Nucleus accumbens (tissue), 56 donors: ENCODE measurements around the gene RAP1A.
A peak's percentile ranks its signal among the peaks of the same experiment; 100 is the strongest.

Experiments used
- DNase-seq, 56 donors: peaks; one replicate each; lab custom pipeline; 2025; lab: John Stamatoyannopoulos, UW

The RAP1A gene

DNA sequence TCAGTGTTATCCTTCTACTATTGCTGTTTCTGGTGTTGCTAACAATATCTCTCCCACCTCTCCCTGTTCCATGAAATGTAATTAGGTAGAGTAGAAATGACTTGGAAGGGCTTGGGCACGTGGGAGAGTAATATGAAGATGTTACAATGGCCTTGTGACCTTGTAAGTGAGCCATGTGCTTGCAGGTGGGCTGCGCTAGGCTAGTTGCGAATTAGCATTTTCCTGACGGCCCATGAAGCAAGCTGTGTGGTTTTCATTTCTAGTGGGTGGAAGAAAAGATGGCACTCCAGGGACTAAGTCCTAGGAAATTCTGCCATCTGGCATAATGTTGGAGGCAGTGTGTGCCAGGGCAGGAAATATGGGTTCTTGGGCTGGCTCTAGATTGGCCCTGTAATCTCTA lies 128.4 kb downstream of the RAP1A start:
- DNase-seq = no peak

DNA sequence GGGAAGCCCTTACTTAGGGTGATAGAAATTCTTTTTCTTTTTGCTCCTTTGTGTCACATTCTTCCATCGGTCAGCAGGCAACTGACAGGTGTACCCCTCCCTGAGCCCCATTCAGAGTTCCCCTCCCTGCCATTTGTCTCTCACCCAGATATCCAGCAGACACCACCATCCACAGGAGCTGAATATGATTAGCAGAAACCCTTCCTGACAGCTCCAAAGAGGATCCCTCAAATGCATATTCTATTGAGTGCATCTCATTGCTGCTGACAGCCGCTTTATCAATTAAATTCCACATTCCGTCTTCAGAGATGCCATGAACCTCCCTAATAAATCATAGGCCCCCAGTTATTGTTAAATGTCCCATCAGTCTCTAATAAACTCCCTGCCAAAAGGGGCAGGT lies 130.0 kb downstream of the RAP1A start:
- no peak for DNase-seq

DNA sequence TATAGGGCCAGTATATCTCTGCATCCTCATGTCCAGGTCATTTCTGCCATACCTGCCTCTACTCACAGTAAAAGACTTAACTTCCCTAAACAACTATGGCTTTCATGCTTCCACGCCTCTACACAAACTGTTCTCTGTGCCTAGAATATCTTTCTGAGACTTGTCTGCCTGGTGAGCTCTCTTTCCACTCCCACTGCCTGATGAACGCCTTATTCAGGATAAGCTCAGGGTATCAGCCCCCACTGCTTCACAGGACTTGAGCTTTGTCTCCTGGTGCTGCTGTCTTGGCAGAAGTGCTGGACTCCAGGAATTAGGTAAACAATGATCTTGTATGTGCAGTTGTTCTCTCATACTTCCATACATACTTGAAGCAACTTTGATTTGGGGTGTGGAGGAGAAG lies 131.3 kb downstream of the RAP1A start:
- peak in 1 of 56 donors; percentile 12 for DNase-seq

DNA sequence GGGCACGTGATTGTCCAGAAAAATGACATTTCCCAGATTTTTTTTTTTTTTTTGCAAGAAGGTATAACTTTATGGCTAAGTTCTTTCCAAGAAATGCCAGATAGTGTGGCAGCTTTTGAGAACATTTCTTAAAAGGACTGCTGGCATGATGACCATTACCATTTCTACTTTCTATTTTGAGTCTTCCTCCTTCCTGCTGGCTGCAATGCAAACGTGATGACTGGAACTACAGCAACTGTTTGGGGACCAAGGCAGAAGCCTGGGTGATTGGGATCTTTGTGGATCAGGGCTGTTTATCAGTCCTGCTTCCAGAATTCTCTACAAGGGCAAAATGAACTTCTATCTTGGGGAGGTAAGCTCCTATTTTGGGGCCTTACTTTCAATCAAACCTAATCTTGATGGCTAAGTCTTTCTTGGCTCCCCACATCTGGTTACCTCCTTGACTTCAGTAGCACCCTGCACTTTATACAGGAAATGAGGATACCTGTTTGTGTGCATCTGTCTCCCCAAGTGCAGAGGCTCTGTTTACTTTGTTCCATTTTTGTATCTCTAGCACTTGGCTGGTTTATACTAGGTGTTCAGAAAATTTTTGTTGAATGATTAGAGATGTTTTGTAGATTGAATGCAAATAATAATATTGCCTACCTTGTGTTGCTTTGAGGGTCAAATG lies 132.5 kb downstream of the RAP1A start:
- DNase-seq = no peak

DNA sequence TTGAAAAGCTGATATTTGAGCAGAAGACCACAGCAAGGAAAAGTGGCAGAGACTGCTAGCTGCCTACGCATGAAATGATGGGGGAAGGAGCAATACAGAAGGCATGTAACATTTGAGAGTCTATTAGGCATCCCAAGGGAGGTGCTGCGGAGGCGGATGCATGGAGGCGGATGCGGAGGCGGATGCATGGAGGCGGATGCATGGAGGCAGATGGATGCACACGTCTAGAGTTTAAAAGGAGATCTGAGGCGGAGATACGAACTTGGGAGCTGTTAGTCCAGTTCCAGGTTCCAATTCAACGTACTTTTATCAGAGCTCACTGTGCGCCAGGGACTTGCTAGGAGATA lies 135.4 kb downstream of the RAP1A start:
- peak in 21 of 56 donors; percentile 25 to 84 (median 63) for DNase-seq

DNA sequence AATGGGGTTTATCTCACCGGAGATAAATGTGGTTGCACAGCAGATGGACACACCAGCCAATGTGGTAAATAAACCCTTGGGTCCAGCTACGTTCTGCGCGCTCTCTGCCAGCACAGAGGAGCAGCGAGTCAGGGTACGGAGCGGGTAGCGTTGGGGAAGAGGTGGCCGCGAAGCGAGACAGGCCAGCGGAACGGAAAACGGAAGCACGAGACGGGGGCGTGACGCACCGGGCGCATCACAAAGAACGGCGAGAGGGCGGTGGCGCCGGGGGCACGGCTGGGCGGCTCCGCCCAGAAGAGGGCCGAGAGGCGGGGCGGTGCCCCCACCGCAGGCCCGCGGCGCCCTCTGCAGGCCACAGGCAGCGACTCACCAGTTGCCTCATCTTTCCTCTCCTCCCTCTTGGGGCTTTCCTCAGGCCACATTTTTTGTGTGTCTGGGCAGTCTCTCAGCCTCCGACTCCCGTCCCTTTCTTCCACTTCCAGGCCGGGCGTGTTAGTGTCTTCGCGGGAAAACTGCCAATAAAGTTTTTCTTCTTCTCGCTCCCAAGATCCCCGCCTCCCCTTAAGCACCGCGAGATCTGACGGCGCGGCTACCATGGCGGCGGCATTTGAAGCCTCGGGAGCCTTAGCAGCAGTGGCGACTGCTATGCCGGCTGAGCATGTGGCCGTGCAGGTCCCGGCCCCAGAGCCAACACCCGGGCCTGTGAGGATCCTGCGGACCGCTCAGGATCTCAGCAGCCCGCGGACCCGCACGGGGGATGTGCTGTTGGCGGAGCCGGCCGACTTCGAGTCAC lies 135.9 kb downstream of the RAP1A start, which contains the start of gene DDX20:
DDX20 (plus strand) TSS at position 571 of the 793 bp plus-strand sequence; CDS start at position 595, 24 bp downstream.
- DNase-seq = peak in 55 of 56 donors; percentile 58 to 95 (median 87)

DNA sequence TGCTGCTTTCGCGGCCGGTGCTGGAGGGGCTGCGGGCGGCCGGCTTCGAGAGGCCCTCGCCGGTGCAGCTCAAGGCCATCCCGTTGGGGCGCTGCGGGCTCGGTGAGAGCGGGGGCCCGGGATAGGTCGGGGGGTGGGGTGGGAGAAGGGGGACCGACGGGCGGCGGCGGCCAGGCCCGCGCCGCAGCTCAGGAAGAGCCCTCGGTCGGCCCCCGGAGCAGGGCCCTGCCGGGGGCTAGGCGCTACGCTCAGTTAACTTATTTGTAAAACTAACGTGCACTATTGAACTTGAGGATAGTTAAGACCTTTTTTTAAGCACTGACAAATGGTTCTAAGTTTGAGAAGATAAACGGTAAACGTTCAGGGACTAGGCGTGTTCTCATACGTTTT lies 136.5 kb downstream of the RAP1A start:
- no peak for DNase-seq

DNA sequence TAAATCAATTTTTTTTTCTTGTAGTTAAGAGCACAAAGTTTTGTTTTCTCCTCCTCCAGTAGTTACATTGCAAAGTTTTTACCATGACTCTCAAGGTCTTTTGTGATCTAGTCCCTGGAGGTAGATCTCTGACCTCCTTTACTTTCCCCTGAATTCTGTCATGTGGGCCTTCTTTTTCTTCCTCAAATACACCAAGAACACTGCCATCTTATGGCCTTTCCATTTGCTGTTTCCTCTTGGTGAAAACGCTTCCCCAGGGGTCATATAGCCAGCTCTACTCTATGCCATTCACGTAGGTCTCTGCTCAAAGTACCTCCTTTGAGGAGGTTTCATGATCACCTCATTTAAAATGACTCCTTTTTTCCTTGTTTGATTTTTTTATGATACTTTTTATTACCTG lies 138.8 kb downstream of the RAP1A start:
- no peak for DNase-seq

DNA sequence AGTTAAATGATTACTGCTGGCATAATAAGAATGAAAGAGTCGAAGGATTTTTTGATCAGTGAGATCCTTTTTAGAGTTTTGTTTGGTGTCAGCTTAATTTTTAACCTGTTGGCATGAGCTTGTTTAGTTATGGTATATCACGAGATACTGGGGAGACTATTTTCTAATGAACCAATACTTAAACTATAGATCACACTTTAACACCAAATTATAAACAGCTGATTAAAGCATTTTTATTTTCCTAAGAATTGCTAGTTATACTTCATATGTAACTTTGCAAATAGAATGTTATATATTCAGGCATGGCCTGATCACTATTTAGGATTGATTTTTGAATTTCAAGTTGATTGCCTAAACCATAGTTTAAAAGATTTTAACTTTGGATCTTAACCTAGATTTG lies 142.1 kb downstream of the RAP1A start:
- DNase-seq = no peak

DNA sequence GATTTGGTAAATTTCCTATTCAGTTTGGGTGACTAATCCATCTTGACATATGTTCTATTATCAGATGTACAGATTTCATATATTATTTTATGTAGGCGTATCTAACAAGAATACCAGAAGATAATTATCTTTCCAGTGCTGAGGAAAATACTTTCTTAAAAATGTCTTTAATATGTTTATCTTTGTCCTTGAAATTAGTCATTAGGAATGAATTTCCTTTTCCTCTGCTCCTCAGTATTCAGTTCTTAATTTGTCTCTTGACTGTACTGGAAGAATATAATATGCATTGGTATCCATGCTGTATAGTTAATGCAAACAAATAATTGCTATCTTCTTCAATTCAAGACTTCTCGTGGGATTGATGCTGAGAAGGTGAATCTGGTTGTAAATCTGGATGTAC lies 142.7 kb downstream of the RAP1A start:
- no peak for DNase-seq
